Measurements from ENCODE around the gene RETREG2.
A peak's percentile ranks its signal among the peaks of the same experiment; 100 is the strongest.

RETREG2 gene

GRCh38 chr2:219157396-219157795 is 20.7 kb upstream of the RETREG2 start:
- no peak for DNase-seq
- Histone ChIP-seq H3K4me1 (peaks cover 0 to 12% (median 10%) of the 10 kb centered on the region in 4 donors), H3K36me3 (peaks cover 22 to 33% (median 32%) of the 10 kb centered on the region in 3 donors), H3K4me3 (no peak overlapping the region), H3K27ac (no peak overlapping the region), H3K27me3 (no peaks in the 10 kb centered on the region), H3K9me3 (no peaks in the 10 kb centered on the region)
- intact Hi-C loops (cut with DNase I; ENCODE audit: low total_unique reads): no loop called here
- no peak for TF ChIP-seq CTCF (IDR thresholded peaks at IDR 0.05)

- H3K4me3 ChIP-seq: no peak overlapping the region
- H3K27me3 ChIP-seq: no peaks in the 10 kb centered on the region
- peaks cover 22 to 33% (median 28%) of the 10 kb centered on the region in 3 donors for H3K36me3 ChIP-seq
- no peak for TF ChIP-seq CTCF (IDR thresholded peaks at IDR 0.05)
- DNase-seq: no peak
- H3K4me1 ChIP-seq: peaks cover 0 to 12% (median 10%) of the 10 kb centered on the region in 4 donors
- intact Hi-C loops (cut with DNase I; ENCODE audit: low total_unique reads): no loop called here
- H3K9me3 ChIP-seq: no peaks in the 10 kb centered on the region
- H3K27ac ChIP-seq: no peak overlapping the region
These were observed 20.1 kb upstream of the RETREG2 start for GRCh38 chr2:219158025-219158424.

GRCh38 chr2:219158586-219158985 is 19.5 kb upstream of the RETREG2 start:
- H3K4me1 ChIP-seq: peaks cover 0 to 12% (median 10%) of the 10 kb centered on the region in 4 donors
- intact Hi-C loops (cut with DNase I; ENCODE audit: low total_unique reads): no loop called here

GRCh38 chr2:219159771-219160185 is 18.3 kb upstream of the RETREG2 start:
- DNase-seq: no peak
- Histone ChIP-seq H3K36me3 (peaks cover 16 to 27% (median 18%) of the 10 kb centered on the region in 3 donors), H3K27ac (peak overlapping the region; percentile 91 to 92), H3K4me3 (peak overlapping the region; percentile 66 to 84), H3K27me3 (no peaks in the 10 kb centered on the region), H3K4me1 (peaks cover 0 to 12% (median 10%) of the 10 kb centered on the region in 4 donors), H3K9me3 (no peaks in the 10 kb centered on the region)
- intact Hi-C loops (cut with DNase I; ENCODE audit: low total_unique reads): loop anchor here (1.0 kb wide), 1 partner anchor 136 kb away; no protein-coding TSS in a partner anchor
- no peak for TF ChIP-seq CTCF (IDR thresholded peaks at IDR 0.05)

More at GRCh38 chr2:219158586-219158985, 19.5 kb upstream of the RETREG2 start:
- no peak for TF ChIP-seq CTCF (IDR thresholded peaks at IDR 0.05)
- no peak overlapping the region for H3K4me3 ChIP-seq
- H3K27ac ChIP-seq: no peak overlapping the region
- peaks cover 18 to 29% (median 23%) of the 10 kb centered on the region in 3 donors for H3K36me3 ChIP-seq
- H3K27me3 ChIP-seq: no peaks in the 10 kb centered on the region
- DNase-seq: no peak
- no peaks in the 10 kb centered on the region for H3K9me3 ChIP-seq

- H3K4me1 ChIP-seq: peaks cover 0 to 12% (median 10%) of the 10 kb centered on the region in 4 donors
- H3K27me3 ChIP-seq: no peaks in the 10 kb centered on the region
- H3K36me3 ChIP-seq: peaks cover 16 to 27% (median 18%) of the 10 kb centered on the region in 3 donors
These were observed 17.7 kb upstream of the RETREG2 start, which contains the start of gene NHEJ1 for GRCh38 chr2:219160186-219161017. TSS of gene NHEJ1 (minus strand) at chr2:219160815. CDS start at chr2:219158362, 2,453 bp downstream.

More at GRCh38 chr2:219160186-219161017, 17.7 kb upstream of the RETREG2 start, which contains the start of gene NHEJ1:
- peak; percentile 99 for DNase-seq
- peak; percentile 97 to 100 for TF ChIP-seq CTCF (IDR thresholded peaks at IDR 0.05)
- Histone ChIP-seq H3K4me3 (peak within 1 kb of the TSS; percentile 66 to 84), H3K27ac (peak within 1 kb of the TSS; percentile 91 to 92), H3K9me3 (no peaks in the 10 kb centered on the region)
- intact Hi-C loops (cut with DNase I; ENCODE audit: low total_unique reads): loop anchor here (1.0 kb wide), 1 partner anchor 135 kb away; no protein-coding TSS in a partner anchor
